Dendritic cell treated with granulocyte-macrophage colony-stimulating factor and Interleukin-4, amounts not matched to agents 40 ng/mL and 50 ng/mL, for 4 days (primary cell): ENCODE results near the gene CD33.
"Not testable (repeated sequence)": the region's sequence is repeated elsewhere in the genome, so short reads cannot be mapped to it uniquely, and the experiment has no call there.

ENCODE experiments used
- H3K27ac Mint-ChIP-seq: one replicate; pipeline ENCODE4 v1.8.0; 2022; ENCODE audit warnings: mild to moderate bottlenecking, mixed read lengths
- H3K27me3 Mint-ChIP-seq: one replicate; pipeline ENCODE4 v1.8.0; 2022; ENCODE audit warnings: mild to moderate bottlenecking, mixed read lengths
- H3K36me3 Mint-ChIP-seq: one replicate; pipeline ENCODE4 v1.8.0; 2022; ENCODE audit warnings: low read depth, mixed read lengths
- H3K4me1 Mint-ChIP-seq: one replicate; pipeline ENCODE4 v1.8.0; 2022; ENCODE audit warnings: low read depth, mixed read lengths
- H3K4me3 Mint-ChIP-seq: one replicate; pipeline ENCODE4 v1.8.0; 2022; ENCODE audit warnings: mild to moderate bottlenecking, moderate library complexity, mixed read lengths
- H3K9me3 Mint-ChIP-seq: one replicate; pipeline ENCODE4 v1.8.0; 2022; ENCODE audit warnings: mixed read lengths
- intact Hi-C: fragments of 100-400 bp; cut with micrococcal nuclease; formaldehyde crosslinking; loops from one replicate; pipeline ENCODE4 v1.15.0; 2022

The CD33 gene

DNA sequence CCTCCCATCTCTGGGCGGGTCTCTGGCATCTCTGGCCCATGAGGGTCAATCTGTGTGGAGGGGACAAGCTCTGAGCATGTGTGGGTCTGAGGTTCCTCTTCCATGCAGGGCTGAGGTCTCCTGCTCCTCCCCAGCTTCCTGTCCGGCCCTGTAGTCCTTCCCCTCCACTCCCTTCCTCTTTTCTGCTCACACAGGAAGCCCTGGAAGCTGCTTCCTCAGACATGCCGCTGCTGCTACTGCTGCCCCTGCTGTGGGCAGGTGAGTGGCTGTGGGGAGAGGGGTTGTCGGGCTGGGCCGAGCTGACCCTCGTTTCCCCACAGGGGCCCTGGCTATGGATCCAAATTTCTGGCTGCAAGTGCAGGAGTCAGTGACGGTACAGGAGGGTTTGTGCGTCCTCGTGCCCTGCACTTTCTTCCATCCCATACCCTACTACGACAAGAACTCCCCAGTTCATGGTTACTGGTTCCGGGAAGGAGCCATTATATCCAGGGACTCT lies at the start of gene CD33:
Gene CD33, plus strand, starts transcription at position 183 of the 496 bp plus-strand sequence. Its CDS starts 39 bp downstream, at position 222.
- intact Hi-C loops: loop anchor here (2.0 kb wide), 1 partner anchor 14 kb away; no protein-coding TSS in a partner anchor
- not testable (repeated sequence) for H3K27me3 Mint-ChIP-seq, H3K9me3 Mint-ChIP-seq
- H3K4me1 Mint-ChIP-seq: peaks cover 68% of the 10 kb centered on the region
- H3K27ac Mint-ChIP-seq: peak within 1 kb of the TSS; percentile 86
- H3K4me3 Mint-ChIP-seq: peak within 1 kb of the TSS; percentile 82
- H3K36me3 Mint-ChIP-seq: peaks cover 37% of the 10 kb centered on the region

DNA sequence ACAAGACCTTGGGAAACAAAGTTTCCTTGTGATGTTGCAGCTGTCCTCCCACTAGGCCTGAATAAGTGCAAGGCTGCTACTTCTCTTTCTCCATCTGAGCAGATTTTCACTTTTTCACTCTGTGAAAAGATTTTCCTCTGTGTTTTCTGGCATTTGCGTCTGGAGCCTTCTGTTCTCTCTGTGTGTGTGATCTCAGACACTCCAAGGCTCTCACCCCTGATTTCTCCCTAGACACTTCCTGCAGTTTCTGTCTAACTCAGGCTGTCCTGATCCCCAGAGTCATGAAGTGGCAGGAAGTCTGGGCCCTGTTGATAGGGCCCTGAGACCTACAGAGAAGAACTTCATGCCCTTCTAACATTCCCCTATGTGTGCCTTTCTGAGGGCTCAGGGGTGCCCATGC lies 45.6 kb upstream of the CD33 start:
- peaks cover 26% of the 10 kb centered on the region for H3K4me1 Mint-ChIP-seq
- H3K9me3 Mint-ChIP-seq: no peaks in the 10 kb centered on the region
- intact Hi-C loops: no loop called here
- no peaks in the 10 kb centered on the region for H3K36me3 Mint-ChIP-seq
- peaks cover 24% of the 10 kb centered on the region for H3K27me3 Mint-ChIP-seq
- no peak overlapping the region for H3K4me3 Mint-ChIP-seq
- no peak overlapping the region for H3K27ac Mint-ChIP-seq

DNA sequence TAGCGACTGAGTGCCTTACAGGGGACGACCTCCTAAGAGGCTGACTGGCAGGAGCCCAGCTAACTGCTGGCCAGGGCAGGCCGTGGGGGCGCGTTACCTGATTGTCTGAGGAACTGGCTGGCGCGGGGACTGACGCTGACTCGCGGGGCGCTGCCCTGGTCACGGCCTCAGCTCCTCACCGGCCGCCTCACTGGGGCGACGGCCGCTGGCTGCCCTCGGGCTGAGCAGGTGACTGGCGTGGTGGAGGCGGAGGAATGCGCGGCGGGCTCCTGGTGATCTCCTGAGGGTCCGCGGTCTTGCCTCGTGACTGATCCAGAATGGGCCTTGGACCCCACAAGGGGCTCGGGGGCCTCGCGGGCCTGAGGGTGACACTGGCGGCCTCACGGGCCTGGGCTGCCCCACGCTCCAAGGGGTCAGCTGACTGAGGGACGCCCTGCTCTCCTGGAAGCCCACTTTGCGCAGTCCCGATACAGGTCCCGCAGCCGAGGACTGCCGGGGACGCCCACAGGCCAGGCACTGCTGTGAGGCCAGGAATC lies 43.4 kb upstream of the CD33 start:
- H3K9me3 Mint-ChIP-seq: no peaks in the 10 kb centered on the region

DNA sequence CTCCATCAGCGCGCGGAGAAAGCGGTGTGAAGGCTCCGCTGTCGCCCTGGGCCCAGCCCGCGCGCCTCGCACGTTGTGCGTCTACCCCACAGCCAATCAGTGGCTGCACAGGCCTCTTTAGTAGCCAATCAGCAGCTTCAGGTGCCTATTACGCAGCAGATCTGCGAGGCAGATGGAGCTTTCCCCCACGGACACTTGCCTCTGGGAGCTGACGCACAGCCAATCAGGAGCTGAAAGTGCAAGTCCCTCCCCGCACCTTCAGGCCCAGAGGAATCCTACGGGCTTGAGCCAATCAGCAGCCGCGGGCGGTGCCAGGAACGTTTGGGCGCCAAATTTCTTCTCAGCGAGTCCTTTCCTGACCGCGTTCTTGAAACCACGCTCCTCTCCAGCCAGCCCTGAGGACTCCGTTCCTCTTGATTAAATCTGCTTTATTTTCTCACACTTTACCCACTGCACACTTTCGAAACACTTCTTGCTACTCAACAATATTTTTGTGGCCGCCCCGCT lies 42.9 kb upstream of the CD33 start:
- H3K27ac Mint-ChIP-seq: no peak overlapping the region
- peaks cover 40% of the 10 kb centered on the region for H3K4me1 Mint-ChIP-seq
- no peaks in the 10 kb centered on the region for H3K36me3 Mint-ChIP-seq
- peak overlapping the region; percentile 13 for H3K4me3 Mint-ChIP-seq
- peaks cover 37% of the 10 kb centered on the region for H3K27me3 Mint-ChIP-seq
- no peaks in the 10 kb centered on the region for H3K9me3 Mint-ChIP-seq
- intact Hi-C loops: no loop called here

More for the DNA sequence above, 43.4 kb upstream of the CD33 start:
- H3K4me1 Mint-ChIP-seq: peaks cover 40% of the 10 kb centered on the region
- peaks cover 37% of the 10 kb centered on the region for H3K27me3 Mint-ChIP-seq
- intact Hi-C loops: no loop called here
- no peak overlapping the region for H3K4me3 Mint-ChIP-seq
- no peaks in the 10 kb centered on the region for H3K36me3 Mint-ChIP-seq
- no peak overlapping the region for H3K27ac Mint-ChIP-seq

DNA sequence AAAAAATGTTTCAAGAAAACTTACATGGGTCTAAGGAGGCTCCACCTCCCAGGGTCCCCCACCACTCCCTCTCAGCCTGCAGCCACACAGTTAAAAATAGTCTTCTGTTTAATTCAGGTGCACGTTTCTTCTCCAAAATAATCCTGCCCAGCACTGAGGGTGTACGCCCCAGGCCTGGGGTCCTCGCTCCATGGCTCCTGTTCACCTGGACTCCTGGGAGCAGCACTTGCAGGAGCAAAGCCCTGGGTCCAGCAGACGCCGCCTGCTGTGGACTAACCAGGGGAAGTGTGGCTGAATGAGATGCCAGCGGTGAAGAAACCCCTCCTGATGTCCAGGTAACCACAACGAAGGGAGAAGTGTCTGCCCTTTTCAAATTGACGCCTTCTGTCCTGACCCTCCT lies 41.3 kb upstream of the CD33 start:
- H3K4me1 Mint-ChIP-seq: peaks cover 40% of the 10 kb centered on the region
- no peak overlapping the region for H3K27ac Mint-ChIP-seq
- no peaks in the 10 kb centered on the region for H3K36me3 Mint-ChIP-seq
- intact Hi-C loops: no loop called here
- peaks cover 33% of the 10 kb centered on the region for H3K27me3 Mint-ChIP-seq
- no peaks in the 10 kb centered on the region for H3K9me3 Mint-ChIP-seq
- H3K4me3 Mint-ChIP-seq: no peak overlapping the region

DNA sequence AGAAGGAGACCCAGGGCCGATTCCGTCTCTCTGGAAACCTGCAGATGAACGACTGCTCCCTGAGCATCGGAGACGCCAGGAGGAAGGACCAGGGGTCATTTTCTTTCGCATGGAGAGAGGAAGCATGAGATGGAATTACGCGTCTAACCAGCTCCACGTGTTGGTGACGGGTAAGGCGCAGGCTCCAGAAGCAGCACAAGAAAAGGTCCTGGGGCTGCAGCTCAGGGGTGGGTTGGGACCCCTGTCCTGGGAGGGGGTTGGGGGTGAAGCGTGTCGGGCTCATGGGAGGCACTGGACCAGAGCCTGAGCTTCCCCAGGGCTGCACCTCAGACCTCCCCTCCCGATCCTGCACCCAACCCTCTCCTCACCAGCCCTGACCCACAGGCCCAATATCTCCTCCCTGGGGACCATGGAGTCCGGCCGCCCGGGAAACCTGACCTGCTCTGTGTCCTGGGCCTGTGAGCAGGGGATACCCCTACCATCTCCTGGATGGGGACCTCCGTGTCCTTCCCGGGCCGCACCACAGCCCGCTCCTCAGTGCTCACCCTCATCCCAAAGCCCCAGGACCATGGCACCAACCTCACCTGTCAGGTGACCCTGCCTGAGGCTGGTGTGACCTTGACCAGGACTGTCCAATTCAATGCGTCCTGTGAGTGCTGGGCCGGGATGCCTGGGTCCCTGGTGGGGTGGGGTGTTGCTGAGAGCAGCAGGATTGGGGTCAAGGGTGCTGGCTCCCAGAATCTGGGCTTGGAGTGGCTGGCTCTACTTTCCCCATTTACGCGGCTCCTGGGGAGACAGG lies 39.6 kb upstream of the CD33 start:
- Mint-ChIP-seq H3K27ac (no peak overlapping the region), H3K36me3 (no peaks in the 10 kb centered on the region), H3K4me1 (peaks cover 35% of the 10 kb centered on the region), H3K9me3 (no peaks in the 10 kb centered on the region), H3K4me3 (no peak overlapping the region), H3K27me3 (peaks cover 34% of the 10 kb centered on the region)
- intact Hi-C loops: no loop called here

DNA sequence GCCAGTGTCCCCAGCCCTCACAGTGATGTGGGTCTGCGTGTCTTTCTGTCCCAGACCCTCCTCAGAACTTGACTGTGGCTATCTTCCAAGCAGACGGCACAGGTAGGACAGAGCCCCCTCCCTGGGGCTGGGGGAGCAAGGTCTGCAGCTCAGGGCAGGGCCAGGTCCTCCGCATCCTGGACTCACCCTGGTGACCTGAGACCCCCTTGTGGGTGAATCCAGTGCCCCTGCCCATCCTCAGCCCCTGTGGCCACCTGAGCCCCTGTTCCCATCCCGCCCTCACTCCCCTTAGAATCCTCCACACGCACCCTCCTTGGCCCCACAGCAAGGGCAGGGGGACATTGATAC lies 39.0 kb upstream of the CD33 start:
- Mint-ChIP-seq H3K4me3 (no peak overlapping the region), H3K9me3 (no peaks in the 10 kb centered on the region), H3K36me3 (no peaks in the 10 kb centered on the region), H3K27me3 (peaks cover 34% of the 10 kb centered on the region), H3K4me1 (peaks cover 35% of the 10 kb centered on the region), H3K27ac (no peak overlapping the region)
- intact Hi-C loops: no loop called here

DNA sequence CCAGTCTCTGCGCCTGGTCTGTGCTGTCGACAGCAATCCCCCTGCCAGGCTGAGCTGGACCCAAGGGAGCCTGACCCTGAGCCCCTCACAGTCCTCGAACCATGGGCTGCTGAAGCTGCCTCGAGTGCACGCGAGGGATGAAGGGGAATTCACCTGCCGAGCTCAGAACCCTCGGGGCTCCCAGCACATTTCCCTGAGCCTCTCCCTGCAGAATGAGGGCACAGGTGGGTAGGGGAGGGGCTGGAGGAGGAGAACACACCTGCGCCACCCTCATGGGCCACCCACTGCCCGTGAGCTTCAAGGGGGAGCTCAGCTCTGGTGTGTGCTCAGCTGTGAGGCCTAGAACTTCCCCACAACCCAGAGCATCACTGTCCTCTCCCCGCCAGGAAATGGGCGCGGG lies 38.6 kb upstream of the CD33 start:
- Mint-ChIP-seq H3K27ac (no peak overlapping the region), H3K27me3 (peaks cover 36% of the 10 kb centered on the region), H3K9me3 (no peaks in the 10 kb centered on the region), H3K4me1 (peaks cover 35% of the 10 kb centered on the region), H3K36me3 (no peaks in the 10 kb centered on the region), H3K4me3 (no peak overlapping the region)
- intact Hi-C loops: no loop called here

DNA sequence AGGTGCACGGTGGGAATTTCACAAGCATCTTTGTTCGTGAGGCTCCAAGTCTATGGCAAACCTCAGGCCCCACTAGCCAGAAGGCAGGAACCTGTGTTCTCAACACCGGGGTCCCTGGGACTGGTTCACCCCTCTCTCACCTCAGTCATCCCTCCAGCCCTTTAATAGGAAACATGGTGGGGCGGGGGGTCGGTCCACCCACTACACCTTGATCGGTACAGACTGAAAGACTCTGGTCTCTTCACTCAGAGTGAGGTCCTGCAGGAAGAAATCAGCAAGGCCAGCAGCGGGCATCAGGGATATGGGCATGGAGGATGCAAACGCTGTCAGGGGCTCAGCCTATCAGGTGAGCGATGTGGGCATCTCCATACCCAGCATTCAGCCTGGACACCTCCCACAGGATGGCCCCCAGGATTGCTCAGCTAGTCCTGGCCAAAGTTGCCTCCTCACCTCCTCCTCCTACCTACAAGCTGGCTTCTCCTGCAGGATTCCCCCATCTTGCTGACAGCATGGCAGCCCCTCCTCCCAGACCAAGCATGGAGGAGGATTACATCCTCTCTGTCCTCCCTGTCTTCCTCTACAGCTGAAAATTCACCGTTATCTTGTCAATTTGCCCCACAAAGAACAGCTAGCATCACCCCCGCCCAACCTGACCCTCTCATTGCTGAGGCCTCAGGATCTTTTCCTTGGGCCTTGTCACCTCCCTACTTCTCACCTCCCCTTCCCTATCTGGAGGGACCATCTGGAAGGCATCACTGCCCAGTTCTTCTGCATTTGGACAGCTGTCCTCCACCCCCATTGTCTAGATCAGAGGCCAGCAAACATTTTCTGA lies 37.3 kb upstream of the CD33 start:
- Mint-ChIP-seq H3K27ac (no peak overlapping the region), H3K36me3 (no peaks in the 10 kb centered on the region), H3K27me3 (peaks cover 31% of the 10 kb centered on the region), H3K9me3 (no peaks in the 10 kb centered on the region), H3K4me1 (peaks cover 30% of the 10 kb centered on the region), H3K4me3 (no peak overlapping the region)
- intact Hi-C loops: no loop called here

DNA sequence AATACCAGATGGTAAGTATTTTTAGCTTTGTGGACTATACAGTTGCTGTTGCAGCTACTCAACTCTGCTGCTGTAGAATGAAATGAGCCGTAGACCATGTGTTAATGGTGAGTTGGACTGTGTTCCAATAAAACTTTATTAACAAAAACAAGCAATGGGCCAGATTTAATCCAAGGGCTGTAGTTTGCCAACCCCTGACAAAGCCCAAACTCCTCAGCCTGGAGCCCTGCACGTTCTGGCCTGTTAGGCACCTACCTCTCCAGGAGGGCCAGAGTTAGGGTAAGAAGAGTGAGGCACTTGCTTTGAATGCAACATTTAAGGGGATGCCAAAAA lies 36.7 kb upstream of the CD33 start:
- Mint-ChIP-seq H3K36me3 (no peaks in the 10 kb centered on the region), H3K4me3 (no peak overlapping the region), H3K4me1 (peaks cover 25% of the 10 kb centered on the region), H3K27me3 (peaks cover 28% of the 10 kb centered on the region), H3K27ac (no peak overlapping the region), H3K9me3 (no peaks in the 10 kb centered on the region)
- intact Hi-C loops: no loop called here

DNA sequence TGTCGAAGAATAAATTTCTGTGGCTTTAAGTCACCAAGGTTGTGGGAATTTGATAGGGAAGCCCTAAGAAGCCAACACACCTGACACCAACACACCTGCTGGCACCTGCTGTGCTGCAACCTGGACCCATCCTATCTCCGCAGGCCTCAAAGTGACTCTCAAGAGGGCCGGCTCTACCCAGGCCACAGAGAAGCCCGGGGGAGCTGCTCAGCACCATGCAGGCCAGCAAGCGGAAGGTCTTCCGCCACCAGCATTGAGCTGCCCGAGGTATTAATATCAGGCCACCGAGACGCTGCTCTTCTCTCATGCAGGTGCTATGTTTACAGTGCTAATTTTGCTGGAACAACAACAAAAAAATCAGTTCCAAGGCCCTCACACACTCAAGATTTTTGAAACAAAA lies 32.2 kb upstream of the CD33 start:
- intact Hi-C loops: no loop called here
- peaks cover 12% of the 10 kb centered on the region for H3K27me3 Mint-ChIP-seq
- no peak overlapping the region for H3K27ac Mint-ChIP-seq

DNA sequence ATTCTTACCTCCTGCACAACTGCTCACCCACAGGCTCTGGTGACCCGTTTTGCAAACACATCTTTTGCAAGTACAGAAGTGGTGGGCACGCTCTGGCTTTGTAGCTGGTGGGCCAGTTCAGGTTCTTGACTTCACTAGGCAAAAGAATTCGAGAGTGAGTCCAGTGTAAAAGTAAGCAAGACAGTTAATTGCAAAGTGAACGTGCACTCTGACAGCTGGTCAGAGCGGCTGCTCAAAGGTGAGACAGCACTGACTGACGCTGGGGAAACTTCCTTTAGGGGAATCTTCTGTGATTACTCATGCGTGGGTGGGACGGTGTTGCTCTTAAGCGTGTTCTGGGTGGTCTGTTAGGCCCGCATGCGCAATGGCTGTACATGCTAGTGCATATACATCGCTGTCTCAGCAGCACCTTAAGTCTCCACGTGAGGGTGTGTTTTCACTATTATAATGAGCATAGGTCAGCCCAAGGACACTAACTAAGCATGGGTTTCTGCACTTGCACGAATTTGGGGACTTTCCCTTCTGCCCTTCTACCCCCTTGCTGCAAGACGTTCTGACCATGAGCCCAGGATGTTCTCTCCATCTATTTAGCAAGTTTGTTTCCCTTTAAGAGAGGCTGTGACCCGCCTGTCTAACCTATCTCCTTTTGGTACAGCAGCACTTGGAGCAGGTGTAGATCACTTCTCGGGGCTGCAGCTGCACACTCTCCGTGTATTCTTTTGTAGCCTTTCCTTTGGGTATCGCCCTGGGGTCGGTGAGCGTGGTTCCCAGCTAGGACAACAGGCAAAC lies 30.2 kb upstream of the CD33 start:
- Mint-ChIP-seq H3K36me3 (no peaks in the 10 kb centered on the region), H3K27me3 (peaks cover 17% of the 10 kb centered on the region), H3K4me1 (no peaks in the 10 kb centered on the region), H3K4me3 (no peak overlapping the region), H3K27ac (no peak overlapping the region), H3K9me3 (no peaks in the 10 kb centered on the region)
- intact Hi-C loops: no loop called here

More for the DNA sequence above, 32.2 kb upstream of the CD33 start:
- no peaks in the 10 kb centered on the region for H3K36me3 Mint-ChIP-seq
- no peak overlapping the region for H3K4me3 Mint-ChIP-seq
- H3K4me1 Mint-ChIP-seq: no peaks in the 10 kb centered on the region
- H3K9me3 Mint-ChIP-seq: no peaks in the 10 kb centered on the region

DNA sequence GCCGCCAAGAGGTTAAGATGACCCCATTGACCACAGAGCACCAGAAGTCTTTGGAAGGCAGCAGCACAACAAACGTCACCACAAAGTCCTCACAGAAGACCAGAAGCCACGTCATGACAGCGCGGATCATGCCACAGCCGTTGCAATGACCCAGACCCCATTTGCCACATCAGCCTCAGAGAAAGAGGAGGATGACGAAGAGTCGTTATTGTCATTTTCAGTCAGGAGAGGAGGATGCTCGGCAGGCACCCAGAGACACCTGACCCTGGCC lies 29.6 kb upstream of the CD33 start:
- Mint-ChIP-seq H3K4me1 (no peaks in the 10 kb centered on the region), H3K27me3 (peaks cover 22% of the 10 kb centered on the region), H3K4me3 (no peak overlapping the region)

DNA sequence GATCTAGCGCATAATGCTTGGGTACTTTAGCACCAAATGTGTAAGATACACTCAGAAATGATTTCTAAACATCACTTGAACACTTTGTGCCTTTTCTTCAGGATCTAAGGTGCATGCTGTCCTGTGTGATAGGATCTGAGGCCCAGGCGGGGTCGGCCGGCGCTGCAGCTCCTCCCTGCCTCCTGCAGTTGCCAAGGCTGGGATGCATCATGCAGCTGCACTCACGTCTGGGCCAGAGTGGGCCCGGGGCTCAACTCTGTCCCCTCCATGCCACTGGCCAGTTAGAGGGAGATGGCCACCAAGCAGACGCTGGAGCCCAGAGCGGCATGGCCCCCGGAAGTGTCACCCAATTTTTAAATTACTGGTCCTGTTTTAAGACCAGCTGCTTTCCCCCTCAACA lies 29.3 kb upstream of the CD33 start:
- no peak overlapping the region for H3K27ac Mint-ChIP-seq
- H3K36me3 Mint-ChIP-seq: no peaks in the 10 kb centered on the region
- no peak overlapping the region for H3K4me3 Mint-ChIP-seq
- intact Hi-C loops: no loop called here
- H3K27me3 Mint-ChIP-seq: peaks cover 25% of the 10 kb centered on the region
- H3K9me3 Mint-ChIP-seq: no peaks in the 10 kb centered on the region
- no peaks in the 10 kb centered on the region for H3K4me1 Mint-ChIP-seq

More for the DNA sequence above, 29.6 kb upstream of the CD33 start:
- Mint-ChIP-seq H3K36me3 (no peaks in the 10 kb centered on the region), H3K27ac (no peak overlapping the region), H3K9me3 (no peaks in the 10 kb centered on the region)
- intact Hi-C loops: no loop called here
